ENCODE measurements around the gene SPO11.

GRCh38 chr20:57387945-57388371, 58.4 kb downstream of the SPO11 start:
- TF ChIP-seq KAT8 (IDR thresholded peaks at IDR 0.05; ENCODE audit: low read depth): no peak
- TF ChIP-seq CTCF (IDR thresholded peaks at IDR 0.05 in 2 of 3, conservative IDR thresholded peaks at IDR 0.05 in 1 of 3; ENCODE audit: insufficient read depth in 2 of 3, low read depth in 1 of 3, low read length in 3 of 3): no peak
- no peak for TF ChIP-seq POLR2AphosphoS5 (IDR thresholded peaks at IDR 0.05; ENCODE audit: control insufficient read depth, insufficient read depth, low read depth, low read length)
- no peak for TF ChIP-seq CHD2 (IDR thresholded peaks at IDR 0.05; ENCODE audit: low read depth, low read length)
- no peak for TF ChIP-seq EP300 (IDR thresholded peaks at IDR 0.05; ENCODE audit: low read length)
- TF ChIP-seq CEBPB (tag; IDR thresholded peaks at IDR 0.05): no peak
- TF ChIP-seq SREBF2 (CRISPR knock-in tag; IDR thresholded peaks at IDR 0.05): no peak
- TF ChIP-seq ZBTB11 (CRISPR knock-in tag; IDR thresholded peaks at IDR 0.05): no peak
- no peak for TF ChIP-seq HNRNPK (IDR thresholded peaks at IDR 0.05; ENCODE audit: low read depth, low read length, poor library complexity, severe bottlenecking)
- TF ChIP-seq GABPA (tag; conservative IDR thresholded peaks at IDR 0.05; ENCODE audit: low read depth): no peak
